H1 (cell line): ENCODE results near the gene FLT1. TPM values are rescaled to one million over a fixed set of nuclear protein-coding genes. Genes with fewer than 3 reads are reported as not detected.

ENCODE experiments used
- CTCF ChIA-PET: fragments of 300-600 bp; sonication (Branson Sonifier 250); formaldehyde crosslinking; loops from one replicate; lab custom pipeline; 2021; ENCODE audit not compliant: partially characterized antibody; lab: Charles Lee
- POLR2A ChIA-PET: fragments of 300-600 bp; sonication (Branson Sonifier 250); formaldehyde crosslinking; loops from one replicate; lab custom pipeline; 2021; ENCODE audit warnings: inconsistent platforms; ENCODE audit not compliant: partially characterized antibody; lab: Charles Lee
- DNase-seq, 2 experiments: peaks; one replicate each; pipeline versions ENCODE4 v3.0.0 to v3.0.0-alpha.2; 2010 to 2022; ENCODE audit warnings: low spot score in 2 of 2, low read depth in 1 of 2, mixed read lengths in 1 of 2
- FAIRE-seq: peaks from 2 replicates; lab custom pipeline; 2011; peaks lifted over from hg19 to GRCh38; lab: Jason Lieb, UNC
- H2AFZ ChIP-seq: 2 replicates; pipeline ENCODE4 v1.8.1; 2012; ENCODE audit warnings: low read length, inconsistent platforms
- H2AK5ac ChIP-seq: 2 replicates; pipeline ENCODE4 v1.6.1; 2013; ENCODE audit warnings: low read depth, low read length
- H2BK120ac ChIP-seq: replicated peaks from 2 replicates; pipeline ENCODE3; 2013; ENCODE audit warnings: low read depth, low read length, inconsistent platforms
- H2BK12ac ChIP-seq: 2 replicates; pipeline ENCODE4 v1.6.1; 2013; ENCODE audit warnings: low read depth, low read length
- H2BK15ac ChIP-seq: 2 replicates; pipeline ENCODE4 v1.6.1; 2013; ENCODE audit warnings: low read length
- H2BK20ac ChIP-seq: 2 replicates; pipeline ENCODE4 v1.6.1; 2013; ENCODE audit warnings: low read length
- H2BK5ac ChIP-seq: 2 replicates; pipeline ENCODE4 v1.6.1; 2013; ENCODE audit warnings: low read depth, low read length
- H3K14ac ChIP-seq: 2 replicates; pipeline ENCODE4 v1.6.1; 2013; ENCODE audit warnings: inconsistent platforms; ENCODE audit not compliant: insufficient read length
- H3K18ac ChIP-seq: 2 replicates; pipeline ENCODE4 v1.6.1; 2013; ENCODE audit warnings: low read length; ENCODE audit errors: extremely low read depth
- H3K23ac ChIP-seq: 2 replicates; pipeline ENCODE4 v1.6.1; 2013; ENCODE audit warnings: inconsistent platforms; ENCODE audit not compliant: insufficient read length
- H3K23me2 ChIP-seq: 2 replicates; pipeline ENCODE4 v1.6.1; 2013; ENCODE audit warnings: low read depth, low read length
- H3K27ac ChIP-seq: 2 replicates; pipeline ENCODE4 v1.6.1; 2011; ENCODE audit warnings: low read depth, low read length, inconsistent platforms
- H3K27me3 ChIP-seq, 4 experiments: replicated peaks in 1 of 4; 1 replicate in 1 of 4; 2 replicates in 3 of 4; pipeline versions ENCODE4 v1.6.1 to v1.8.1; 2011 to 2013; ENCODE audit warnings: low read length in 3 of 4, mild to moderate bottlenecking in 3 of 4, inconsistent platforms in 2 of 4, mixed read lengths in 2 of 4, moderate library complexity in 1 of 4; ENCODE audit not compliant: control insufficient read depth in 3 of 4, insufficient read depth in 3 of 4; ENCODE audit errors: extremely low read depth in 1 of 4
- H3K36me3 ChIP-seq, 4 experiments: 2 replicates each; pipeline versions ENCODE4 v1.6.1 to v1.8.1; 2011 to 2013; ENCODE audit warnings: mild to moderate bottlenecking in 4 of 4, low read length in 3 of 4, moderate library complexity in 2 of 4, control low read depth in 1 of 4, inconsistent platforms in 1 of 4; ENCODE audit not compliant: insufficient read depth in 4 of 4, control insufficient read depth in 2 of 4
- H3K4ac ChIP-seq: replicated peaks from 2 replicates; pipeline ENCODE3; 2013; ENCODE audit warnings: low read length, low read depth, mixed read lengths, inconsistent platforms; ENCODE audit not compliant: insufficient read length
- H3K4me1 ChIP-seq, 4 experiments: replicated peaks in 1 of 4; 1 replicate in 1 of 4; 2 replicates in 3 of 4; pipeline versions ENCODE4 v1.6.1 to v1.8.1; 2011 to 2013; ENCODE audit warnings: low read length in 3 of 4, inconsistent platforms in 2 of 4, mixed read lengths in 1 of 4; ENCODE audit not compliant: insufficient read depth in 4 of 4, control insufficient read depth in 3 of 4
- H3K4me2 ChIP-seq, 2 experiments: 2 replicates each; pipeline versions ENCODE4 v1.6.1 to v1.8.1; 2011 to 2013; ENCODE audit warnings: low read depth in 2 of 2, low read length in 2 of 2, control low read depth in 1 of 2, inconsistent platforms in 1 of 2, mild to moderate bottlenecking in 1 of 2; ENCODE audit not compliant: insufficient read depth in 1 of 2
- H3K4me3 ChIP-seq, 4 experiments: fragments of 200-600, 300-600 bp in 1 of 4; sonication (generic), shearing (Covaris generic), sonication (Bioruptor Twin) in 1 of 4; 2 replicates each; pipeline versions ENCODE4 v1.5.1 to v1.8.1; 2011 to 2016; ENCODE audit warnings: low read length in 4 of 4, low read depth in 3 of 4, control low read depth in 2 of 4, inconsistent platforms in 2 of 4, mild to moderate bottlenecking in 2 of 4, mixed read lengths in 1 of 4, moderate library complexity in 1 of 4; ENCODE audit not compliant: insufficient read depth in 2 of 4; ENCODE audit errors: extremely low read depth in 1 of 4
- H3K56ac ChIP-seq: replicated peaks from 2 replicates; pipeline ENCODE3; 2013; ENCODE audit warnings: low read depth, mild to moderate bottlenecking, mixed read lengths, low read length, inconsistent platforms; ENCODE audit not compliant: insufficient read length
- H3K79me1 ChIP-seq: 2 replicates; pipeline ENCODE4 v1.6.1; 2013; ENCODE audit warnings: low read depth, low read length, control low read depth
- H3K79me2 ChIP-seq, 2 experiments: 2 replicates each; pipeline versions ENCODE4 v1.6.1 to v1.8.1; 2012 to 2013; ENCODE audit warnings: low read length in 2 of 2, mild to moderate bottlenecking in 2 of 2, inconsistent platforms in 1 of 2; ENCODE audit not compliant: insufficient read depth in 2 of 2, control insufficient read depth in 1 of 2
- H3K9ac ChIP-seq, 4 experiments: replicated peaks in 1 of 4; 1 replicate in 1 of 4; 2 replicates in 3 of 4; pipeline versions ENCODE4 v1.6.1 to v1.8.1; 2011 to 2013; ENCODE audit warnings: low read depth in 3 of 4, low read length in 3 of 4, control low read depth in 2 of 4, mild to moderate bottlenecking in 2 of 4, moderate library complexity in 2 of 4, inconsistent platforms in 1 of 4; ENCODE audit errors: extremely low read depth in 1 of 4
- H3K9me3 ChIP-seq, 2 experiments: 2 replicates each; pipeline versions ENCODE4 v1.6.1 to v1.8.1; 2012 to 2013; ENCODE audit warnings: mild to moderate bottlenecking in 2 of 2, moderate library complexity in 2 of 2, control low read depth in 1 of 2, inconsistent platforms in 1 of 2, low read depth in 1 of 2, low read length in 1 of 2, mixed read lengths in 1 of 2; ENCODE audit not compliant: insufficient read depth in 2 of 2
- H4K20me1 ChIP-seq, 2 experiments: replicated peaks in 1 of 2; 2 replicates each; pipeline versions ENCODE3 to v1.8.1; 2011 to 2013; ENCODE audit warnings: inconsistent platforms in 2 of 2, low read length in 2 of 2, mild to moderate bottlenecking in 1 of 2; ENCODE audit not compliant: insufficient read depth in 2 of 2, control insufficient read depth in 1 of 2
- H4K5ac ChIP-seq: 2 replicates; pipeline ENCODE4 v1.6.1; 2013; ENCODE audit warnings: low read length, low read depth, mixed read lengths, inconsistent platforms; ENCODE audit not compliant: insufficient read length
- H4K8ac ChIP-seq: 2 replicates; pipeline ENCODE4 v1.8.0; 2013; ENCODE audit warnings: mild to moderate bottlenecking, moderate library complexity, low read length, inconsistent platforms; ENCODE audit not compliant: insufficient read depth; ENCODE audit errors: extremely low read depth
- H4K91ac ChIP-seq: replicated peaks from 2 replicates; pipeline ENCODE3; 2013; ENCODE audit warnings: low read length, mixed read lengths, inconsistent platforms; ENCODE audit not compliant: insufficient read length
- JUN ChIP-seq: IDR thresholded peaks from 2 replicates; pipeline ENCODE4 v1.6.1; 2011; ENCODE audit warnings: low read depth, mild to moderate bottlenecking, improper control_type of control experiment, low read length
- WGBS, 2 experiments: shearing (Covaris generic) in 1 of 2; methylation state at CpG; one replicate each; pipeline versions ENCODE4 v1.1.6 to v1.1.7; 2013 to 2015; ENCODE audit warnings: low lambda C conversion rate in 2 of 2, mixed read lengths in 2 of 2, inconsistent platforms in 1 of 2, low coverage in 1 of 2, missing lambda C conversion rate in 1 of 2; ENCODE audit not compliant: insufficient replicate concordance in 2 of 2, insufficient coverage in 1 of 2, insufficient read length in 1 of 2; ENCODE audit errors: extremely low coverage in 1 of 2, missing lambda C conversion rate in 1 of 2; 5-methylcytosine and 5-hydroxymethylcytosine counted together
- polyA plus RNA-seq, 7 experiments: library from polyadenylated mRNA; depleted of rRNA in 3 of 7; stranded (reverse) in 5 of 7; unstranded in 2 of 7; fragments of >200 nt in 5 of 7; fragments of 200-250 nt in 2 of 7; gene quantifications; 1 replicate in 5 of 7; 2 replicates in 1 of 7; 4 replicates in 1 of 7; pipeline versions ENCODE4 v1.2.1 to v1.2.3, GENCODE V29; 2011 to 2013; ENCODE audit warnings: missing spikeins in 2 of 7, mixed read lengths in 2 of 7
- total RNA-seq: library from RNA; stranded (reverse); fragmentation: NEBNext Ultra II Directional; extraction: Animal tissue kit (Norgen Biotek cat#: 25700); gene quantifications from 2 replicates; pipeline ENCODE4 v1.2.1, GENCODE V29; 2021

The FLT1 gene
- total and polyA plus RNA-seq, 2 of the 8 experiments (the other 6 are each of a cell fraction or from before 2014, with no cell fraction given), result 19.7 to 90.2 TPM

- no peak overlapping the region for H4K8ac ChIP-seq
These were observed 74.2 kb downstream of the FLT1 start for GRCh38 chr13:28420704-28421103.

More at GRCh38 chr13:28420704-28421103, 74.2 kb downstream of the FLT1 start:
- Histone ChIP-seq H3K79me2 (peaks cover 0 to 40% of the 10 kb centered on the region in 2 experiments; a peak in 2 of 4 replicates), H3K4me1 (no peaks in the 10 kb centered on the region), H3K9ac (no peak overlapping the region), H3K18ac (no peak overlapping the region), H2BK15ac (no peak overlapping the region), H3K27me3 (no peaks in the 10 kb centered on the region), H3K4me2 (no peak overlapping the region), H3K56ac (no peak overlapping the region), H3K79me1 (no peaks in the 10 kb centered on the region), H2BK20ac (no peak overlapping the region), H3K4ac (no peak overlapping the region), H2BK5ac (no peak overlapping the region), H3K27ac (no peak overlapping the region), H2AFZ (no peak overlapping the region), H3K36me3 (peaks cover 0 to 50% (median 18%) of the 10 kb centered on the region in 4 experiments; a peak in 5 of 8 replicates), H3K4me3 (no peak overlapping the region), H3K23ac (no peak overlapping the region), H4K20me1 (no peaks in the 10 kb centered on the region), H3K9me3 (no peaks in the 10 kb centered on the region), H2AK5ac (no peak overlapping the region), H3K14ac (no peak overlapping the region), H3K23me2 (no peaks in the 10 kb centered on the region), H2BK120ac (no peak overlapping the region), H4K91ac (no peak overlapping the region), H2BK12ac (no peak overlapping the region), H4K5ac (no peak overlapping the region)
- 83% methylated on average over 4 of the region's 4 CpGs; no CpG with 5 or more reads in 1 of the 2 experiments for WGBS, 2 experiments
- ChIA-PET CTCF (no interaction called here), POLR2A (interaction anchor here (0.7 kb wide), 1 partner anchor 12 kb away, joined by 3 read pairs; no protein-coding TSS in a partner anchor)
- TF ChIP-seq JUN, result no peak
- FAIRE-seq, result no peak
- no peak for DNase-seq
